Dedifferentiated amniotic fluid mesenchymal stem cell (primary cell): Measurements from ENCODE around the gene HNMT.
"Not testable (repeated sequence)": the region's sequence is repeated elsewhere in the genome, so short reads cannot be mapped to it uniquely, and the experiment has no call there.

Experiments
- DNase-seq: peaks from one replicate; pipeline ENCODE4 v3.0.0-alpha.2; 2016; ENCODE audit errors: extremely low spot score

The HNMT gene

GRCh38 chr2:137964066-137964858, at the start of gene HNMT:
HNMT (plus strand) TSS chr2:137964473; CDS start chr2:137964492, 19 bp downstream.
- no peak for DNase-seq

GRCh38 chr2:137921105-137921880, 43.0 kb upstream of the HNMT start:
- DNase-seq, result no peak

- not testable (repeated sequence) for DNase-seq
Observed at GRCh38 chr2:137922171-137922570, 42.1 kb upstream of the HNMT start.

- no peak for DNase-seq
Observed at GRCh38 chr2:137924019-137924418, 40.3 kb upstream of the HNMT start.

GRCh38 chr2:137925599-137925998, 38.7 kb upstream of the HNMT start:
- DNase-seq, result no peak

GRCh38 chr2:137927846-137928245, 36.4 kb upstream of the HNMT start:
- DNase-seq, result no peak

GRCh38 chr2:137928547-137929518, 35.4 kb upstream of the HNMT start:
- no peak for DNase-seq

GRCh38 chr2:137929519-137929916, 34.8 kb upstream of the HNMT start:
- no peak for DNase-seq

GRCh38 chr2:137930146-137930545, 34.1 kb upstream of the HNMT start:
- DNase-seq, result no peak

GRCh38 chr2:137935591-137935990, 28.7 kb upstream of the HNMT start:
- no peak for DNase-seq

- DNase-seq, result no peak
Observed at GRCh38 chr2:137937246-137937645, 27.0 kb upstream of the HNMT start.

- DNase-seq, result no peak
Observed at GRCh38 chr2:137937778-137938177, 26.5 kb upstream of the HNMT start.

GRCh38 chr2:137938204-137938603, 26.1 kb upstream of the HNMT start:
- DNase-seq, result peak; percentile 30

GRCh38 chr2:137939026-137939425, 25.2 kb upstream of the HNMT start:
- no peak for DNase-seq

GRCh38 chr2:137940154-137940553, 24.1 kb upstream of the HNMT start:
- no peak for DNase-seq

GRCh38 chr2:137942037-137942832, 22.0 kb upstream of the HNMT start:
- DNase-seq, result no peak

GRCh38 chr2:137942833-137943677, 21.2 kb upstream of the HNMT start:
- DNase-seq, result no peak

- DNase-seq, result no peak
Observed at GRCh38 chr2:137943678-137944347, 20.5 kb upstream of the HNMT start.

- no peak for DNase-seq
Observed at GRCh38 chr2:137944714-137945113, 19.6 kb upstream of the HNMT start.

- no peak for DNase-seq
Observed at GRCh38 chr2:137945229-137945628, 19.0 kb upstream of the HNMT start.
